H9 (cell line): ENCODE results near the gene KDM3A. TPM values are rescaled to one million over a fixed set of nuclear protein-coding genes. Genes with fewer than 3 reads are reported as not detected.

ENCODE experiments used
- DNase-seq: peaks from one replicate; pipeline ENCODE4 v3.0.0-alpha.2; 2017
- H2AFZ ChIP-seq: one replicate; pipeline ENCODE4 v1.6.1; 2013; ENCODE audit warnings: mild to moderate bottlenecking, low read length, control low read depth, moderate library complexity
- H2AK5ac ChIP-seq: 2 replicates; pipeline ENCODE4 v1.6.1; 2013; ENCODE audit warnings: low read length, control low read depth, mixed read lengths; ENCODE audit not compliant: insufficient read length
- H2BK120ac ChIP-seq: one replicate; pipeline ENCODE4 v1.6.1; 2013; ENCODE audit warnings: low read depth, mild to moderate bottlenecking, low read length, control low read depth, inconsistent platforms; ENCODE audit not compliant: poor library complexity, severe bottlenecking
- H2BK12ac ChIP-seq: 2 replicates; pipeline ENCODE4 v1.6.1; 2013; ENCODE audit warnings: low read length, control low read depth, mixed read lengths, low read depth; ENCODE audit not compliant: insufficient read length
- H2BK15ac ChIP-seq: 2 replicates; pipeline ENCODE4 v1.6.1; 2013; ENCODE audit warnings: low read depth, low read length, control low read depth
- H2BK20ac ChIP-seq: one replicate; pipeline ENCODE4 v1.6.1; 2013; ENCODE audit warnings: low read depth, mild to moderate bottlenecking, low read length, control low read depth, inconsistent platforms; ENCODE audit not compliant: poor library complexity, severe bottlenecking
- H2BK5ac ChIP-seq: 2 replicates; pipeline ENCODE4 v1.6.1; 2013; ENCODE audit warnings: low read length, control low read depth, mixed read lengths; ENCODE audit not compliant: insufficient read length
- H3K14ac ChIP-seq: 2 replicates; pipeline ENCODE4 v1.6.1; 2013; ENCODE audit warnings: low read length, control low read depth; ENCODE audit not compliant: insufficient read depth
- H3K18ac ChIP-seq: 2 replicates; pipeline ENCODE4 v1.6.1; 2013; ENCODE audit warnings: low read depth, mild to moderate bottlenecking, mixed read lengths, low read length, control low read depth; ENCODE audit not compliant: insufficient read length
- H3K23ac ChIP-seq: 2 replicates; pipeline ENCODE4 v1.6.1; 2013; ENCODE audit warnings: low read length, control low read depth, mixed read lengths, low read depth; ENCODE audit not compliant: insufficient read length
- H3K23me2 ChIP-seq: 2 replicates; pipeline ENCODE4 v1.6.1; 2013; ENCODE audit warnings: low read depth, mild to moderate bottlenecking, mixed read lengths, low read length, control low read depth; ENCODE audit not compliant: insufficient read length, poor library complexity, severe bottlenecking
- H3K27ac ChIP-seq: 2 replicates; pipeline ENCODE4 v1.5.1; 2013; ENCODE audit warnings: low read length, control low read depth, mixed read lengths, low read depth; ENCODE audit not compliant: insufficient read length
- H3K27me3 ChIP-seq: 2 replicates; pipeline ENCODE4 v1.6.1; 2013; ENCODE audit warnings: low read length, control low read depth, inconsistent platforms; ENCODE audit not compliant: insufficient read depth
- H3K4ac ChIP-seq: 2 replicates; pipeline ENCODE4 v1.6.1; 2013; ENCODE audit warnings: low read depth, mild to moderate bottlenecking, control low read depth, inconsistent platforms, low read length, moderate library complexity
- H3K4me1 ChIP-seq: 2 replicates; pipeline ENCODE4 v1.6.1; 2013; ENCODE audit warnings: low read length, control low read depth, inconsistent platforms; ENCODE audit not compliant: insufficient read depth
- H3K4me2 ChIP-seq: 2 replicates; pipeline ENCODE4 v1.6.1; 2013; ENCODE audit warnings: low read length, control low read depth, mixed read lengths; ENCODE audit not compliant: insufficient read length, insufficient read depth
- H3K56ac ChIP-seq: 2 replicates; pipeline ENCODE4 v1.6.1; 2013; ENCODE audit warnings: low read depth, mild to moderate bottlenecking, mixed read lengths, low read length, control low read depth; ENCODE audit not compliant: insufficient read length
- H3K79me1 ChIP-seq: 2 replicates; pipeline ENCODE4 v1.6.1; 2013; ENCODE audit warnings: low read depth, mild to moderate bottlenecking, moderate library complexity, low read length, control low read depth, inconsistent platforms; ENCODE audit not compliant: insufficient read depth, poor library complexity, severe bottlenecking
- H3K79me2 ChIP-seq: 2 replicates; pipeline ENCODE4 v1.6.1; 2013; ENCODE audit warnings: low read length, control low read depth, inconsistent platforms; ENCODE audit not compliant: insufficient read depth
- H3K9ac ChIP-seq: 2 replicates; pipeline ENCODE4 v1.6.1; 2013; ENCODE audit warnings: low read length, control low read depth, mixed read lengths; ENCODE audit not compliant: insufficient read length; ENCODE audit errors: extremely low read depth
- H3K9me3 ChIP-seq: one replicate; pipeline ENCODE4 v1.6.1; 2013; ENCODE audit warnings: low read depth, low read length, inconsistent platforms; ENCODE audit not compliant: control insufficient read depth
- H3T11ph ChIP-seq: one replicate; pipeline ENCODE4 v1.6.1; 2013; ENCODE audit warnings: mild to moderate bottlenecking, low read length, control low read depth, inconsistent platforms
- H4K20me1 ChIP-seq: one replicate; pipeline ENCODE4 v1.6.1; 2013; ENCODE audit not compliant: control insufficient read depth, insufficient read length, insufficient read depth
- H4K5ac ChIP-seq: 2 replicates; pipeline ENCODE4 v1.6.1; 2013; ENCODE audit warnings: low read depth, mild to moderate bottlenecking, mixed read lengths, low read length, control low read depth; ENCODE audit not compliant: insufficient read length
- H4K8ac ChIP-seq: replicated peaks from 2 replicates; pipeline ENCODE4 v1.6.1; 2013; ENCODE audit warnings: low read length, control low read depth, mixed read lengths, low read depth; ENCODE audit not compliant: insufficient read length
- H4K91ac ChIP-seq: 2 replicates; pipeline ENCODE4 v1.6.1; 2013; ENCODE audit warnings: low read depth, mild to moderate bottlenecking, moderate library complexity, mixed read lengths, low read length, control low read depth; ENCODE audit not compliant: insufficient read length
- H3K27ac Mint-ChIP-seq, 3 experiments: 2 replicates in 2 of 3; 3 replicates in 1 of 3; pipeline ENCODE4 v1.8.0; 2020 to 2021; ENCODE audit warnings: mixed read lengths in 3 of 3, mild to moderate bottlenecking in 1 of 3, moderate library complexity in 1 of 3
- H3K27me3 Mint-ChIP-seq: 2 replicates; pipeline ENCODE4 v1.8.0; 2021; ENCODE audit warnings: low read depth, mild to moderate bottlenecking, moderate library complexity, mixed read lengths
- H3K36me3 Mint-ChIP-seq, 3 experiments: 2 replicates in 2 of 3; 3 replicates in 1 of 3; pipeline ENCODE4 v1.8.0; 2020 to 2021; ENCODE audit warnings: low read depth in 3 of 3, mixed read lengths in 3 of 3; ENCODE audit not compliant: insufficient read depth in 1 of 3
- H3K4me1 Mint-ChIP-seq, 2 experiments: 2 replicates each; pipeline ENCODE4 v1.8.0; 2020; ENCODE audit warnings: mixed read lengths in 2 of 2
- H3K4me3 Mint-ChIP-seq, 2 experiments: 2 replicates in 1 of 2; 3 replicates in 1 of 2; pipeline ENCODE4 v1.8.0; 2020 to 2021; ENCODE audit warnings: mild to moderate bottlenecking in 2 of 2, mixed read lengths in 2 of 2, moderate library complexity in 1 of 2
- H3K9me3 Mint-ChIP-seq, 2 experiments: 2 replicates in 1 of 2; 3 replicates in 1 of 2; pipeline ENCODE4 v1.8.0; 2020; ENCODE audit warnings: mild to moderate bottlenecking in 2 of 2, mixed read lengths in 2 of 2, moderate library complexity in 1 of 2
- WGBS: extraction: QIAGEN DNeasy Blood & Tissue Kit; methylation state at CpG from one replicate; pipeline ENCODE4 v1.1.7; 2013; ENCODE audit warnings: missing lambda C conversion rate, low lambda C conversion rate, mixed read lengths; ENCODE audit not compliant: insufficient read length; ENCODE audit errors: extremely low coverage; 5-methylcytosine and 5-hydroxymethylcytosine counted together
- total RNA-seq: library from RNA; stranded (reverse); gene quantifications from 2 replicates; pipeline ENCODE4 v1.2.1, GENCODE V29; 2021
- TF ChIP-seq, protein P1 (sequence below): fragments of 200-600 bp; sonication (generic); conservative IDR thresholded peaks from 3 replicates; pipeline ENCODE4 v1.8.0; 2021; ENCODE audit warnings: antibody characterized with exemption, mild to moderate bottlenecking

KDM3A gene
- total RNA-seq, 1 experiment from 2014 or later: 28.1 TPM

DNA sequence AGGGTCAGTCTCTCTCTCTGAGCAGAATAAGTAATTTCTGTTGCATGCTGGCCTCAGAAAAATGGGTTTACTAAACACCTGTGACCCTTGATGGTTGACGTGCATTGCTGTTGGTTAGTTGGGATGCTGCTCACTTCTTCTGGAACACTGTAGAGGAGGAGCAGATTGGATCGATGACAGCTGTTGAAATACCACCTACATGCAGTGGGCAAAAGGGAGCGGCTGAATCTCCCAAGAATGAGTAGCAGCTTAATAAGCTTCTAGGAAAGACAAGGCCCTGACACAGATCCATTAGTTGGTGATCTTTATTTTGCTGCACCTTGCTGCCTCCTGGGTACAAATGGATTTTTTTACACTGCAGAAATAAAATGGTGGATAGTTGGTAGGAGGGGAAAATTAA is 43.2 kb downstream of the KDM3A start:
- H3K9me3 Mint-ChIP-seq: no peaks in the 10 kb centered on the region

More for the DNA sequence above, 43.2 kb downstream of the KDM3A start:
- H3K4me2 ChIP-seq: no peak overlapping the region
- H4K5ac ChIP-seq: no peak overlapping the region
- Mint-ChIP-seq H3K27me3 (no peaks in the 10 kb centered on the region), H3K27ac (no peak overlapping the region), H3K4me3 (no peak overlapping the region), H3K36me3 (peaks cover 47 to 91% (median 82%) of the 10 kb centered on the region in 3 experiments), H3K4me1 (peaks cover 0 to 3% of the 10 kb centered on the region in 2 experiments; a peak in 1 of 4 replicates)
- H2BK120ac ChIP-seq: no peak overlapping the region
- H3T11ph ChIP-seq: no peak overlapping the region
- H3K27me3 ChIP-seq: no peaks in the 10 kb centered on the region
- H4K8ac ChIP-seq: no peak overlapping the region
- no peak overlapping the region for H3K18ac ChIP-seq
- H3K9ac ChIP-seq: no peak overlapping the region
- no peak for DNase-seq
- H3K23me2 ChIP-seq: no peaks in the 10 kb centered on the region
- no peaks in the 10 kb centered on the region for H3K9me3 ChIP-seq
- H3K4me1 ChIP-seq: no peaks in the 10 kb centered on the region
- no peak overlapping the region for H2BK15ac ChIP-seq
- TF ChIP-seq, protein P1, sequence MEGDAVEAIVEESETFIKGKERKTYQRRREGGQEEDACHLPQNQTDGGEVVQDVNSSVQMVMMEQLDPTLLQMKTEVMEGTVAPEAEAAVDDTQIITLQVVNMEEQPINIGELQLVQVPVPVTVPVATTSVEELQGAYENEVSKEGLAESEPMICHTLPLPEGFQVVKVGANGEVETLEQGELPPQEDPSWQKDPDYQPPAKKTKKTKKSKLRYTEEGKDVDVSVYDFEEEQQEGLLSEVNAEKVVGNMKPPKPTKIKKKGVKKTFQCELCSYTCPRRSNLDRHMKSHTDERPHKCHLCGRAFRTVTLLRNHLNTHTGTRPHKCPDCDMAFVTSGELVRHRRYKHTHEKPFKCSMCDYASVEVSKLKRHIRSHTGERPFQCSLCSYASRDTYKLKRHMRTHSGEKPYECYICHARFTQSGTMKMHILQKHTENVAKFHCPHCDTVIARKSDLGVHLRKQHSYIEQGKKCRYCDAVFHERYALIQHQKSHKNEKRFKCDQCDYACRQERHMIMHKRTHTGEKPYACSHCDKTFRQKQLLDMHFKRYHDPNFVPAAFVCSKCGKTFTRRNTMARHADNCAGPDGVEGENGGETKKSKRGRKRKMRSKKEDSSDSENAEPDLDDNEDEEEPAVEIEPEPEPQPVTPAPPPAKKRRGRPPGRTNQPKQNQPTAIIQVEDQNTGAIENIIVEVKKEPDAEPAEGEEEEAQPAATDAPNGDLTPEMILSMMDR: no peak
- no peak overlapping the region for H2AK5ac ChIP-seq
- no peak overlapping the region for H2BK20ac ChIP-seq
- no peak overlapping the region for H3K14ac ChIP-seq
- no peak overlapping the region for H2BK5ac ChIP-seq
- no peak overlapping the region for H3K23ac ChIP-seq
- no peaks in the 10 kb centered on the region for H3K79me2 ChIP-seq
- no peak overlapping the region for H3K4ac ChIP-seq
- no peak overlapping the region for H3K56ac ChIP-seq
- no peaks in the 10 kb centered on the region for H3K79me1 ChIP-seq
- no CpG with 5 or more reads among the region's 3 CpGs for WGBS
- H4K91ac ChIP-seq: no peak overlapping the region
- H4K20me1 ChIP-seq: no peaks in the 10 kb centered on the region
- no peak overlapping the region for H2BK12ac ChIP-seq
- H2AFZ ChIP-seq: no peak overlapping the region
- H3K27ac ChIP-seq: no peak overlapping the region
